Fibroblast of skin of left biceps (primary cell): ENCODE measurements around the gene CLDN18.

Experiments
- DNase-seq, 2 experiments: peaks; one replicate each; pipeline ENCODE4 v3.0.0-alpha.2; 2013; ENCODE audit warnings: low read depth in 2 of 2

The CLDN18 gene

GRCh38 chr3:138062626-138063025, 52.7 kb downstream of the CLDN18 start:
- no peak for DNase-seq

GRCh38 chr3:138063416-138063815, 53.5 kb downstream of the CLDN18 start:
- DNase-seq: no peak

- DNase-seq: no peak
Observed at GRCh38 chr3:138065949-138066348, 56.0 kb downstream of the CLDN18 start.

- no peak for DNase-seq
Observed at GRCh38 chr3:138066383-138066782, 56.4 kb downstream of the CLDN18 start.

GRCh38 chr3:138066972-138067371, 57.0 kb downstream of the CLDN18 start:
- DNase-seq: no peak

GRCh38 chr3:138068046-138068445, 58.1 kb downstream of the CLDN18 start:
- no peak for DNase-seq

- DNase-seq: peak in 1 of 2 experiments; percentile 32
Observed at GRCh38 chr3:138068579-138069174, 58.7 kb downstream of the CLDN18 start.

GRCh38 chr3:138070006-138070405, 60.0 kb downstream of the CLDN18 start:
- DNase-seq: no peak

- no peak for DNase-seq
Observed at GRCh38 chr3:138072796-138073195, 62.8 kb downstream of the CLDN18 start.

- no peak for DNase-seq
Observed at GRCh38 chr3:138078096-138078495, 68.1 kb downstream of the CLDN18 start.

- DNase-seq: peak; percentile 89 to 90
Observed at GRCh38 chr3:138078901-138079344, 69.0 kb downstream of the CLDN18 start.

GRCh38 chr3:138079901-138080300, 69.9 kb downstream of the CLDN18 start:
- no peak for DNase-seq

- DNase-seq: peak in 1 of 2 experiments; percentile 29
Observed at GRCh38 chr3:138081371-138082084, 71.6 kb downstream of the CLDN18 start.

- peak; percentile 49 to 50 for DNase-seq
Observed at GRCh38 chr3:138082085-138082991, 72.4 kb downstream of the CLDN18 start.

- DNase-seq: no peak
Observed at GRCh38 chr3:138082992-138083386, 73.0 kb downstream of the CLDN18 start.
